ENCODE data around the gene AXIN2. TPM values are rescaled to one million over a fixed set of nuclear protein-coding genes. Genes with fewer than 3 reads are reported as not detected.

AXIN2 gene
- polyA plus RNA-seq, 3 donors: 0.10 TPM; not detected in 2

DNA sequence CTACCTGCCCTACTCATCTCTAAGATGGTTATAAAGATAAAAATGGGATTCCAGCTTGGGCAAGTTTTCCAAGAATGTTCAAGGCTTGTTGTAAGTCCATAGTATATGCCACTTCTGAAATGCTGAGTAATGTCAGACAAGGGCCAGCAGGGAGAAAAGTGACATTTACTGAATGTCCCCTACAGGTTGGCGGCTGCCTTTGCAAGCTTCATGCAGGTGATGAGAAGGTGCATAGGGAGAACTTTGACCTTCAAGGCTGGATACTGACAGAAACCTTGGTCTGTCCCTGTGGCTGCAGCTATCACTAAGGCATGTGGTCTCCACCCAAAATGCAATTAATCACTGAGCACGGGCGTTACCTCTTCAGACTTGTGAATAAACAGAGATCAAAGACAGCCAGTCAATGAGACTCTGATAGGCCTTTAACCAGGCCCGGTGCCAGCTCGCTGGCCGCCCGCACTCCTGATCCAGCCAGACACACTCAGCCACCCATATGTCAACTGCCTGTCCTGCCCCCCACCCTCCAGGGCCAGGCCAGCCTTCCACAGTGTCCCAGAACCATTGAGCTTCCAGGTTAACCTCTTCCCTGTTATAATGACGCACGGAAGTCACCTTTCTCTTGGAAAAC is 26.8 kb upstream of the AXIN2 start:
- Mint-ChIP-seq H3K27me3 (ENCODE audit: low read depth in 3 of 3) (peaks cover 3 to 13% (median 10%) of the 10 kb centered on the region in 3 donors), H3K4me1 (no peaks in the 10 kb centered on the region), H3K9me3 (peaks cover 0 to 9% (median 3%) of the 10 kb centered on the region in 7 donors), H3K36me3 (no peaks in the 10 kb centered on the region), H3K4me3 (no peak overlapping the region), H3K27ac (peak overlapping the region in 1 of 7 donors; percentile 21)
- no peak overlapping the region for H3K9ac ChIP-seq (ENCODE audit: insufficient read depth, low read length, poor library complexity, severe bottlenecking)
- no peak overlapping the region for H3K27ac ChIP-seq (ENCODE audit: low read depth in 1 of 2, low read length in 2 of 2)
- H2AFZ ChIP-seq (ENCODE audit: insufficient read depth, low read depth, low read length, poor library complexity, severe bottlenecking): no peak overlapping the region
- H3K4me3 ChIP-seq (replicated peaks in 1 of 3; ENCODE audit: low read depth in 2 of 3, low read length in 3 of 3): no peak overlapping the region
- no peaks in the 10 kb centered on the region for H3K9me3 ChIP-seq (replicated peaks in 1 of 2; ENCODE audit: control insufficient read depth in 1 of 2, insufficient read depth in 1 of 2, low read length in 2 of 2)
- H4K20me1 ChIP-seq (ENCODE audit: insufficient read depth, low read length): no peaks in the 10 kb centered on the region
- peaks cover 0 to 7% of the 10 kb centered on the region in 2 donors for H3K27me3 ChIP-seq (ENCODE audit: control insufficient read depth in 2 of 2, insufficient read depth in 2 of 2, low read length in 2 of 2)
- H3K79me2 ChIP-seq (ENCODE audit: insufficient read depth, low read length): no peaks in the 10 kb centered on the region
- H3K4me1 ChIP-seq (ENCODE audit: control insufficient read depth in 1 of 2, insufficient read depth in 2 of 2, low read length in 2 of 2): no peaks in the 10 kb centered on the region
- H3K36me3 ChIP-seq (replicated peaks in 1 of 2; ENCODE audit: control insufficient read depth in 1 of 2, insufficient read depth in 2 of 2, low read length in 2 of 2): no peaks in the 10 kb centered on the region
- DNase-seq: no peak
- intact Hi-C loops (cut with micrococcal nuclease): no loop called here
- WGBS (ENCODE audit: insufficient coverage): 94% methylated on average over 9 of the region's 9 CpGs
- no peak overlapping the region for H3K4me2 ChIP-seq (replicated peaks; ENCODE audit: extremely low read depth, low read length, poor library complexity, severe bottlenecking)
- TF ChIP-seq, protein P1, sequence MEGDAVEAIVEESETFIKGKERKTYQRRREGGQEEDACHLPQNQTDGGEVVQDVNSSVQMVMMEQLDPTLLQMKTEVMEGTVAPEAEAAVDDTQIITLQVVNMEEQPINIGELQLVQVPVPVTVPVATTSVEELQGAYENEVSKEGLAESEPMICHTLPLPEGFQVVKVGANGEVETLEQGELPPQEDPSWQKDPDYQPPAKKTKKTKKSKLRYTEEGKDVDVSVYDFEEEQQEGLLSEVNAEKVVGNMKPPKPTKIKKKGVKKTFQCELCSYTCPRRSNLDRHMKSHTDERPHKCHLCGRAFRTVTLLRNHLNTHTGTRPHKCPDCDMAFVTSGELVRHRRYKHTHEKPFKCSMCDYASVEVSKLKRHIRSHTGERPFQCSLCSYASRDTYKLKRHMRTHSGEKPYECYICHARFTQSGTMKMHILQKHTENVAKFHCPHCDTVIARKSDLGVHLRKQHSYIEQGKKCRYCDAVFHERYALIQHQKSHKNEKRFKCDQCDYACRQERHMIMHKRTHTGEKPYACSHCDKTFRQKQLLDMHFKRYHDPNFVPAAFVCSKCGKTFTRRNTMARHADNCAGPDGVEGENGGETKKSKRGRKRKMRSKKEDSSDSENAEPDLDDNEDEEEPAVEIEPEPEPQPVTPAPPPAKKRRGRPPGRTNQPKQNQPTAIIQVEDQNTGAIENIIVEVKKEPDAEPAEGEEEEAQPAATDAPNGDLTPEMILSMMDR (IDR thresholded peaks at IDR 0.05): no peak

DNA sequence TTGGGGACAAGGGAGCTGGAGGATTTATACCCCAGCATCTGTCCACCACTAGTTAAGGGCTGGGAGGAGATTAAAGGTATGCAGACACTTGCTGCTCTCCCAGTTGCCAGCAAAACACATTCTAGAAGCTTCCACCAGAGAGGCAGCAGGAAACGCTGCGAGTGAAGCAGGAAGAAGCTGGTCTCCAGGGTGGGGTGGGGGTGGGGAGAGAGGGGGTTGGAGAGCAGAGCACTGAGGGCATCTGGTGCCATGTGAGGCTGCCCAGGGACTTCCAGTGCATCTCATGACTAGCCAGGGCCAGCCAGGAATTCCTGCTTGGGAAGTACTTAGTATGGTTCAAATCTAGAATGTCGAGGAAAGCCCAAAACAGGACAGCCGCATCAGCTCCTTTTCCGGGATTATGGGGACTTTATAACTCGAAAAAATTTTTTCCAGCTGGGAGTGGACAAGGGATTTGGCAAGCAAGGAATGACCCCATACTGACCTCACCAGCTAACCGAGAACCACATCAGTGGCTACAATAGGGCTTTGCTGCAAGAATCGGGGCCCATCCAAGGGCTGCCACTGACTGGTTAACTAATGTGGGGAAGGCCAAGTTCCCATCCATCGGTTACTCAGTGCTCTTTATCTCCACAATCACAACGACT is 26.2 kb upstream of the AXIN2 start:
- Histone ChIP-seq H3K9me3 (replicated peaks in 1 of 2; ENCODE audit: control insufficient read depth in 1 of 2, insufficient read depth in 1 of 2, low read length in 2 of 2) (peaks cover 0 to 4% of the 10 kb centered on the region in 2 donors), H3K4me1 (ENCODE audit: control insufficient read depth in 1 of 2, insufficient read depth in 2 of 2, low read length in 2 of 2) (no peaks in the 10 kb centered on the region), H3K27me3 (ENCODE audit: control insufficient read depth in 2 of 2, insufficient read depth in 2 of 2, low read length in 2 of 2) (peaks cover 0 to under 1% of the 10 kb centered on the region in 2 donors), H4K20me1 (ENCODE audit: insufficient read depth, low read length) (no peaks in the 10 kb centered on the region), H3K79me2 (ENCODE audit: insufficient read depth, low read length) (no peaks in the 10 kb centered on the region), H3K4me3 (replicated peaks in 1 of 3; ENCODE audit: low read depth in 2 of 3, low read length in 3 of 3) (no peak overlapping the region), H3K27ac (ENCODE audit: low read depth in 1 of 2, low read length in 2 of 2) (no peak overlapping the region), H3K4me2 (replicated peaks; ENCODE audit: extremely low read depth, low read length, poor library complexity, severe bottlenecking) (no peak overlapping the region), H3K9ac (ENCODE audit: insufficient read depth, low read length, poor library complexity, severe bottlenecking) (no peak overlapping the region), H2AFZ (ENCODE audit: insufficient read depth, low read depth, low read length, poor library complexity, severe bottlenecking) (no peak overlapping the region), H3K36me3 (replicated peaks in 1 of 2; ENCODE audit: control insufficient read depth in 1 of 2, insufficient read depth in 2 of 2, low read length in 2 of 2) (no peaks in the 10 kb centered on the region)
- no peaks in the 10 kb centered on the region for H3K36me3 Mint-ChIP-seq
- intact Hi-C loops (cut with micrococcal nuclease): no loop called here
- H3K27ac Mint-ChIP-seq: no peak overlapping the region
- 73% methylated on average over 5 of the region's 10 CpGs for WGBS (ENCODE audit: insufficient coverage)
- H3K4me1 Mint-ChIP-seq: no peaks in the 10 kb centered on the region
- H3K4me3 Mint-ChIP-seq: no peak overlapping the region
- DNase-seq: no peak
- TF ChIP-seq, protein P1 (IDR thresholded peaks at IDR 0.05): no peak
- H3K27me3 Mint-ChIP-seq (ENCODE audit: low read depth in 3 of 3): peaks cover 0 to 8% (median 3%) of the 10 kb centered on the region in 3 donors
- peaks cover 2 to 9% (median 4%) of the 10 kb centered on the region in 7 donors for H3K9me3 Mint-ChIP-seq
